Cardiac muscle cell (in vitro differentiated cells and primary cell): ENCODE results near the gene RHOA. TPM values are rescaled to one million over a fixed set of nuclear protein-coding genes. Genes with fewer than 3 reads are reported as not detected.
A peak's percentile ranks its signal among the peaks of the same experiment; 100 is the strongest.

Experiments
- DNase-seq, 2 donors: peaks; one replicate each; pipeline versions ENCODE4 v3.0.0 to v3.0.0-alpha.2; 2010 to 2017; ENCODE audit warnings: low read depth in 1 of 2, low spot score in 1 of 2
- H3K27ac ChIP-seq: fragments of 200-600 bp; sonication (generic); 2 replicates; pipeline ENCODE4 v1.5.1; 2016
- H3K27me3 ChIP-seq: fragments of 200-600 bp; sonication (generic); 2 replicates; pipeline ENCODE4 v1.6.0; 2016; ENCODE audit warnings: control low read depth
- H3K36me3 ChIP-seq: fragments of 200-600 bp; sonication (generic); 2 replicates; pipeline ENCODE4 v1.5.1; 2016; ENCODE audit warnings: control low read depth
- H3K4me1 ChIP-seq: fragments of 200-600 bp; sonication (generic); 2 replicates; pipeline ENCODE4 v1.8.1; 2017; ENCODE audit warnings: low read depth, mild to moderate bottlenecking, mixed run types
- H3K4me3 ChIP-seq: fragments of 200-600 bp; sonication (generic); 2 replicates; pipeline ENCODE4 v1.5.1; 2016; ENCODE audit warnings: mild to moderate bottlenecking
- H3K9me3 ChIP-seq: fragments of 200-600 bp; sonication (generic); 2 replicates; pipeline ENCODE4 v1.5.1; 2017; ENCODE audit warnings: low read depth, mild to moderate bottlenecking, control low read depth
- polyA plus RNA-seq: library from polyadenylated mRNA; unstranded; fragments of >200 nt; fragmentation: Nextera tagmentation; extraction: Ambion mirVana; gene quantifications from 2 replicates; pipeline ENCODE4 v1.2.1, GENCODE V29; 2016
- total RNA-seq: library from RNA; depleted of rRNA; stranded (reverse); fragments of >200 nt; gene quantifications from 2 replicates; pipeline ENCODE4 v1.2.3, GENCODE V29; 2016
- TF ChIP-seq, protein P1 (sequence below): IDR thresholded peaks from 2 replicates; pipeline ENCODE4 v1.5.1; 2012; ENCODE audit warnings: low read depth, mild to moderate bottlenecking, low read length

RHOA gene
- total and polyA plus RNA-seq, 2 experiments from 2014 or later, result 359 to 522 TPM

DNA sequence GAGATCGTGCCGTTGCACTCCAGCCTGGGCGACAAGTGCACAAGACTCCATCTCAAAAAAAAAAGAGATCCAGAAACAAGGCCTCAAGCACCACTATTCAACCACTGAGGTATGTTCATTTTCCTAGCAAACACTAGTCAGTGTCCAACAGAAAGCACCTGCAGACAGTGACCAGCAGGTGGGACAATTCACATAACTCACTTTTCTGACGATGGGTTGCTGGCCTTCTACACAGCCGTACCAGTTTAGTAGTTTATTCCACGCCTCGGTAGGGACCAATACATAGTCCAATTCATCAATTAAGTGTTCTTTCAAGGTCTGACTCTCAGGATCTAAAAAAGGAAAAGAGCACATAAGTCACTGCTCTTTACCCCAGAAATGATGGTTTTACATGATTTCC is 84.3 kb downstream of the RHOA start:
- H3K9me3 ChIP-seq, result no peaks in the 10 kb centered on the region
- H3K4me3 ChIP-seq, result no peak overlapping the region
- no peaks in the 10 kb centered on the region for H3K27me3 ChIP-seq
- DNase-seq, result no peak
- TF ChIP-seq, protein P1, sequence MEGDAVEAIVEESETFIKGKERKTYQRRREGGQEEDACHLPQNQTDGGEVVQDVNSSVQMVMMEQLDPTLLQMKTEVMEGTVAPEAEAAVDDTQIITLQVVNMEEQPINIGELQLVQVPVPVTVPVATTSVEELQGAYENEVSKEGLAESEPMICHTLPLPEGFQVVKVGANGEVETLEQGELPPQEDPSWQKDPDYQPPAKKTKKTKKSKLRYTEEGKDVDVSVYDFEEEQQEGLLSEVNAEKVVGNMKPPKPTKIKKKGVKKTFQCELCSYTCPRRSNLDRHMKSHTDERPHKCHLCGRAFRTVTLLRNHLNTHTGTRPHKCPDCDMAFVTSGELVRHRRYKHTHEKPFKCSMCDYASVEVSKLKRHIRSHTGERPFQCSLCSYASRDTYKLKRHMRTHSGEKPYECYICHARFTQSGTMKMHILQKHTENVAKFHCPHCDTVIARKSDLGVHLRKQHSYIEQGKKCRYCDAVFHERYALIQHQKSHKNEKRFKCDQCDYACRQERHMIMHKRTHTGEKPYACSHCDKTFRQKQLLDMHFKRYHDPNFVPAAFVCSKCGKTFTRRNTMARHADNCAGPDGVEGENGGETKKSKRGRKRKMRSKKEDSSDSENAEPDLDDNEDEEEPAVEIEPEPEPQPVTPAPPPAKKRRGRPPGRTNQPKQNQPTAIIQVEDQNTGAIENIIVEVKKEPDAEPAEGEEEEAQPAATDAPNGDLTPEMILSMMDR, result peak; percentile 26
- H3K27ac ChIP-seq, result no peak overlapping the region
- H3K36me3 ChIP-seq, result peaks cover 46% of the 10 kb centered on the region
- H3K4me1 ChIP-seq, result no peaks in the 10 kb centered on the region

DNA sequence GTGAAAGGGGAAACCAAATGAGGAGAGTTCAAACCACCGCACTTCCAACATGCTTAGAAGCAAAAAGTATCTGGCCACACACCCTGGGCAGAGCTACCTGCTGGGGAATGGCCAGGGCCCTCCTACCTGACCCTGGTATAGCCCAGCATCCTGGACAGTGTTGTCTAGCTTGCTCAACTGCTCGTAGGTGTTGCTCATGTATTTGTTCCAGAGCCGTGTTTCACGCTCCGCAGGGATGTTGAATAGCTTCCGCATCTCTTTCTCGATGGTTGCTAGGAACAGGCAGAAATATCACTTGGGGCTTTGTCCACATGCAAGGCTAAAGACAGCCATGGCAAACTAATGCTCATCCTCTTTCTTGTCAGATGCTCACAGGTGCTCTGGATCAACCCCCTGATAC is 87.0 kb downstream of the RHOA start:
- DNase-seq, result no peak
- TF ChIP-seq, protein P1, result no peak
- peaks cover 44% of the 10 kb centered on the region for H3K36me3 ChIP-seq
- no peak overlapping the region for H3K4me3 ChIP-seq
- no peaks in the 10 kb centered on the region for H3K27me3 ChIP-seq
- H3K4me1 ChIP-seq, result no peaks in the 10 kb centered on the region
- H3K27ac ChIP-seq, result no peak overlapping the region
- H3K9me3 ChIP-seq, result no peaks in the 10 kb centered on the region

DNA sequence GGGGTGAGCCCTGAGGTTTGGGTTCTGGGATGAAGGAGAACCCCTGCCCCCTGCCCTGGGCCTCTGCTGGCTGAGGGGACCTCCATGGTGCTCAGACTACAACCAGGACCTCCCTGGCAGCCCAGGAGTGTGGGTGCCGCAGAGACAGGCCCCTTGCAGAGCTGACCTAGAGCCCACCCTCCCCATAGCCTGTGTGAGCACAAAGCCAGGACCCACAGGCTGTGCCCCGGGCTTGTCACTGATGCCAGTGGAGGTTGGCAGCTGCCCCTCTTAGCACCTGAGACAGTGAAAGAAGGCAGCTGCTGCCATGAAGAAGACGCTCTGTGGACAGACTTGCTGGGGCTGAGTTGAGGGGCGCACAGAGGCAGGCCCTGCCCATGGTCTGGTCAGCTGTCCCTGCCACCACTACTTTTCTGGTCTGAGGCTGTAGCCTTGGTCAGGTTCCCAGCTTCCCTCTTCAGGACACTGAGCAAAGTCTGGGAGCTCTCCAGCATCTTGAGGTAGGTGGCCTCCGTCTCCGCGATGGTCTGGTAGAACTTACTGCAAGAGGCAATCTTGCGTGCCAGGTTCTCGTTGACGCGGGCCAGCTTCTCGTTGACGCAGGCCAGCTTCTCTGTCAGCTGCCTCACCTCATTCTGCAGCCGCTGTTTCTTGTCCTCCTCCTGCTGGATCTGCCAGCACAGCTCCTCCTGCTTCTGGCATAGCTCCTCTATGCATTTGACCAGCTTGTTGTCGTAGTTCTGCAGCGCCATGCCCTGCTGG is 94.9 kb downstream of the RHOA start:
- H3K27ac ChIP-seq, result no peak overlapping the region
- H3K4me3 ChIP-seq, result no peak overlapping the region
- H3K9me3 ChIP-seq, result no peaks in the 10 kb centered on the region
- no peak for DNase-seq
- H3K4me1 ChIP-seq, result no peaks in the 10 kb centered on the region
- TF ChIP-seq, protein P1, result no peak
- peaks cover 34% of the 10 kb centered on the region for H3K36me3 ChIP-seq
- H3K27me3 ChIP-seq, result no peaks in the 10 kb centered on the region

DNA sequence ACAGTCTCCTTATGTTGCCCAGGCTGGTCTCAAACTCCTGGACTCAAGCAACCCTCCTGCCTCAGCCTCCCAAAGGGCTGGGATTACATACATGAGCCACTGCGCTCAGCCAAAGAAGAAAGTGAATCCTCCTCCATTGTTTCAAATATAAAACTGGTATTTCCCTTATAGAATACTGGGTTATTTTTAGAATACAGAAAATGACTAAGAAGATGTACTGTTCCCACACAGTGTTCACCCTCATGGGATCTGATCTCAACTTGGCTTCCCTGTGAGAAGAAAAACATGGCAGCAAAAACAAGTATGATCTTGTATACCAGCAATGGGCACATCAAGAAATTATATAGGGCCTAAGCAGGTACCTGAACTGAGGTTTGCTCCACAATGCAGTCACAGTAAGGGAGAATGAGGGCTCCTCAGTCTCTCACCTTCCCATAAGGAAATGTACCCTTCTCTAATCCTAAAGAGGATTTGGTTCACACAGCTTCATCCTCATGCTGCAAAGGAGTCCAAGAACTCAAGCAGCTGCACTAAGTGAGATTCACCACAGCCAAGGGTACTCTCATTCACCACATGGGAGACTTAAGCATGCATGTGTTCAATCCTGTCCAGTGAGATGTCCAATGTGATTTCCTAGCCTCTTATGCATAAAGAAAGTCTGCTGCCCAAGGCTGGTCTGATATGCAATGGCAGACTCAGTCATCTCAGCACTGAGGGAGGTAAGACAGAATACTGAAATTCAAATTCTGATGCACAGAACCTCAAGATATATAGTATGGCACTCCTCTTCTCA is 97.7 kb downstream of the RHOA start:
- Histone ChIP-seq H3K4me1 (no peaks in the 10 kb centered on the region), H3K4me3 (no peak overlapping the region), H3K27me3 (no peaks in the 10 kb centered on the region), H3K9me3 (no peaks in the 10 kb centered on the region), H3K36me3 (peaks cover 40% of the 10 kb centered on the region), H3K27ac (no peak overlapping the region)
- TF ChIP-seq, protein P1, result no peak
- peak in 1 of 2 donors; percentile 9 for DNase-seq

DNA sequence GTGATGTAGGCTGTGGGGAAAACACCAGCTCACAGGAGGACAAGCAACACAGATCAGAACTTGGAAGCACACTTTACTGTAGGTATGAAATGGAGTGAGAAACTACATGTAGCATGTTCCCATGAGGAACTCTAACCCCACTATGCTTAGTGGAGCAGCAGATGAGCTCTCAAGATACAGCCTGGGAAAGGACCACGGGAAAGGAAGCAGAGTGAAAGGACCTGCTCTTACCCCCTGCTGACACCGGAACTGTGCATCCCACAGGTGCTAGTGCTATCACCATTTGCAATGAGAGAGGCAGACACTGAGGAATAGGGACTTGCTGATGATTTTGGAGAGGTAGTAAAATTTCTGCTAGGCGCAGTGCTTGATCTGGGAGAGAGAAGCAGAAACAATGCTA is 100.5 kb downstream of the RHOA start:
- Histone ChIP-seq H3K36me3 (peaks cover 39% of the 10 kb centered on the region), H3K9me3 (no peaks in the 10 kb centered on the region), H3K4me3 (no peak overlapping the region), H3K4me1 (no peaks in the 10 kb centered on the region), H3K27ac (no peak overlapping the region), H3K27me3 (no peaks in the 10 kb centered on the region)
- no peak for DNase-seq
- TF ChIP-seq, protein P1, result no peak
